HFFc6 (cell line): ENCODE results near the gene ITGB7. TPM values are rescaled to one million over a fixed set of nuclear protein-coding genes. Genes with fewer than 3 reads are reported as not detected.

ENCODE experiments used
- DNase-seq: peaks from one replicate; pipeline ENCODE4 v3.0.0-alpha.2; 2018
- H3K27ac Mint-ChIP-seq: 2 replicates; pipeline ENCODE4 v1.8.0; 2020; ENCODE audit warnings: mild to moderate bottlenecking, mixed read lengths
- H3K27me3 Mint-ChIP-seq: 2 replicates; pipeline ENCODE4 v1.8.0; 2021; ENCODE audit warnings: mild to moderate bottlenecking, moderate library complexity, mixed read lengths; ENCODE audit not compliant: insufficient read depth
- H3K36me3 Mint-ChIP-seq: 2 replicates; pipeline ENCODE4 v1.8.0; 2021; ENCODE audit warnings: low read depth, mixed read lengths
- H3K4me1 Mint-ChIP-seq: 2 replicates; pipeline ENCODE4 v1.8.0; 2020; ENCODE audit warnings: low read depth, mixed read lengths
- H3K4me3 Mint-ChIP-seq: 2 replicates; pipeline ENCODE4 v1.8.0; 2020; ENCODE audit warnings: mild to moderate bottlenecking, moderate library complexity, mixed read lengths
- H3K9me3 Mint-ChIP-seq: 2 replicates; pipeline ENCODE4 v1.8.0; 2020; ENCODE audit warnings: mild to moderate bottlenecking, mixed read lengths
- CTCF ChIP-seq: fragments of 200-600 bp; sonication (generic); IDR thresholded peaks from 2 replicates; pipeline ENCODE4 v1.5.0; 2021; ENCODE audit warnings: antibody characterized with exemption, mild to moderate bottlenecking
- total RNA-seq, 6 experiments: library from RNA; stranded (reverse); fragmentation: NEBNext Ultra II Directional; extraction: Animal tissue kit (Norgen Biotek cat#: 25700); gene quantifications; 2 replicates in 1 of 6; 3 replicates in 5 of 6; pipeline ENCODE4 v1.2.3, GENCODE V29; 2021

Gene ITGB7
- total RNA-seq, 6 experiments from 2014 or later, result 0.35 to 1.5 (median 0.93) TPM

DNA sequence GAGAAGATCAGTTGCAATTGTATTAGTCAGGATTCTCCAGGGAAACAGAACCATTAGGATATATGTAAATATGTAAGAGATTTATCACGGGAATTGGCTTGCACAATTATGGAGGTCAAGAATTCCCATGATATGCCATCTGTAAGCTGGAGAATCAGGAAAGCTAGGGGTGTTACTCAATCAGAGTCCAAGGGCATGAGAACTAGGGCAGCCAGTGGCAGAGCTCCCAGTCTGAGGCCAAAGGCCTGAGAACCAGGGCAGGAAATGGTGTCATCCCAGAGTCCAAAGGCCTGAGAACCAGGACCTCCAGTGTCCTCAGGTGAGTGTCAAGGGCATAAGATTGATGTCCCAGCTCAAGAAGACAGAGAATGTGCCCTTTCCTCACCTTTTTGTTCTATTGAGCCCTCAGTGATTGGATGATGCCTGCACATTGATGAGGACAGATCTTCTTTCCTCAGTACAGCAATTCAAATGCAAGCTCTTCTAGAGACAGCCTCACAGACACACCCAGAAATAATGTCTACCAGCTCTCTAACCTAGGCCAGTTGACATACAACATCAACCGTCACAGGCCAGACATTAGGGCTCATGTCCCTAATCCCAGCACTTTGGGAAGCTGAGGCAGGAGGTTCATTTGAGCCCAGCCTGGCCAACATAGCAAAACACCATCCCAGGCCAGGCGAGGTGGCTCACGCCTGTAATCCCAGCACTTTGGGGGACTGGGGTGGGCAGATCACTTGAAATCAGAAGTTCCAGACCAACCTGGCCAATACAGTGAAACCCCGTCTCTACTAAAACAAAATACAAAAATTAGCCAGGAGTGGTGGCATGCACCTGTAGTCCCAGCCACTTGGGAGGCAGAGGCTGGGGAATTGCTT lies 61.4 kb downstream of the ITGB7 start:
- TF ChIP-seq CTCF, result no peak

DNA sequence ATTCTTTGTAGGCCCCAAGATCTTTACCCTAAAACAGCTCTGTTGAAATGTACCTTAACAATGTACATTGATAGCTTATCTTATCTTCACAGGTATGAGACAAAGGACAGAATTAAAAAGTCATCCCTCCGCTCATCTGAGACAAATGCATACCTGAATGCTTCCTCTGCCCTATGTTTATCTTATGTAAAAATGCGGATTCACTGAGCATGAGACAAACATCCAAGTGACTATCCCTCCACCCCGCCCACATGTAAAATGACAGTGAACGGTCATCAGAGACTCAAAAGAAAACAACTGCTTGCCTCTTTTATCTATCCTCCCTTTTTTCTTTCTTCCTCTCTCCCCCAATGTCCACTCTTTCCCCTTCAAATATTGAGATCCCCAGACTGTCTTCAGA lies 63.7 kb downstream of the ITGB7 start:
- Mint-ChIP-seq H3K9me3 (peaks cover 12% of the 10 kb centered on the region), H3K27me3 (peaks cover 1% of the 10 kb centered on the region; the same call in 1 of the 2 replicates), H3K36me3 (no peaks in the 10 kb centered on the region; the same call in 1 of the 2 replicates), H3K27ac (no peak overlapping the region), H3K4me3 (no peak overlapping the region), H3K4me1 (no peaks in the 10 kb centered on the region)
- DNase-seq, result no peak
- TF ChIP-seq CTCF, result no peak

More for the DNA sequence above, 61.4 kb downstream of the ITGB7 start:
- Mint-ChIP-seq H3K4me3 (no peak overlapping the region), H3K4me1 (no peaks in the 10 kb centered on the region; the same call in 1 of the 2 replicates), H3K27me3 (peaks cover 1% of the 10 kb centered on the region; the same call in 1 of the 2 replicates), H3K9me3 (no peaks in the 10 kb centered on the region), H3K36me3 (no peaks in the 10 kb centered on the region), H3K27ac (no peak overlapping the region)
- no peak for DNase-seq

Other genes with a start within 250 kb of the ITGB7 start
- 100 to 1,000 TPM; 376 to 437 (median 392) TPM for gene EIF4B, start 200.8 kb downstream of the ITGB7 start, total RNA-seq
- 10 to 100 TPM; 44.3 to 69.2 (median 58.9) TPM for gene TNS2, start 157.2 kb downstream of the ITGB7 start, total RNA-seq
- 10 to 100 TPM; 50.5 to 59.4 (median 54.9) TPM for gene SPRYD3, start 127.9 kb downstream of the ITGB7 start, total RNA-seq
- gene IGFBP6, start 109.6 kb downstream of the ITGB7 start, total RNA-seq, result 100 to 1,000 TPM; 317 to 444 (median 430) TPM
- gene SOAT2, start 103.8 kb downstream of the ITGB7 start, total RNA-seq, result under 1 TPM; 0.12 to 0.34 (median 0.18) TPM
- 10 to 100 TPM; 17.3 to 25.7 (median 19.3) TPM for gene ZNF740, start 26.5 kb downstream of the ITGB7 start, total RNA-seq
- gene CSAD, start 26.3 kb downstream of the ITGB7 start, total RNA-seq, result 10 to 100 TPM; 13.9 to 17.1 (median 16.0) TPM
- 10 to 100 TPM; 47.2 to 80.5 (median 71.0) TPM for gene RARG, start 25.0 kb upstream of the ITGB7 start, total RNA-seq
- 10 to 100 TPM in 5 of 6 experiments, 1 to 10 TPM in 1; 7.0 to 16.1 (median 14.1) TPM for gene ESPL1, start 61.0 kb upstream of the ITGB7 start, total RNA-seq
- gene PFDN5, start 88.3 kb upstream of the ITGB7 start, total RNA-seq, result 100 to 1,000 TPM; 502 to 568 (median 534) TPM
- gene MYG1, start 92.4 kb upstream of the ITGB7 start, total RNA-seq, result 10 to 100 TPM; 59.8 to 76.0 (median 68.3) TPM
- gene AAAS, start 114.4 kb upstream of the ITGB7 start, total RNA-seq, result 10 to 100 TPM; 44.0 to 63.5 (median 54.0) TPM
- gene SP7, start 129.1 kb upstream of the ITGB7 start, total RNA-seq, result not detected
- gene SP1, start 172.9 kb upstream of the ITGB7 start, total RNA-seq, result 10 to 100 TPM; 38.2 to 51.8 (median 43.5) TPM
- gene AMHR2, start 216.6 kb upstream of the ITGB7 start, total RNA-seq, result not detected
- 100 to 1,000 TPM; 122 to 188 (median 165) TPM for gene PRR13, start 234.5 kb upstream of the ITGB7 start, total RNA-seq
- gene PCBP2, start 244.9 kb upstream of the ITGB7 start, total RNA-seq, result 100 to 1,000 TPM; 763 to 969 (median 874) TPM